GM18498 (cell line): ENCODE measurements around the gene PIK3CD.
"Not testable (repeated sequence)": the region's sequence is repeated elsewhere in the genome, so short reads cannot be mapped to it uniquely, and the experiment has no call there.

Experiments used
- ATAC-seq: cut with Tn5 transposase; IDR thresholded peaks from one replicate; pipeline ENCODE4 v1.9.1; 2021; ENCODE audit warnings: mild to moderate bottlenecking, moderate library complexity; ENCODE audit not compliant: unreplicated experiment

Gene PIK3CD

DNA sequence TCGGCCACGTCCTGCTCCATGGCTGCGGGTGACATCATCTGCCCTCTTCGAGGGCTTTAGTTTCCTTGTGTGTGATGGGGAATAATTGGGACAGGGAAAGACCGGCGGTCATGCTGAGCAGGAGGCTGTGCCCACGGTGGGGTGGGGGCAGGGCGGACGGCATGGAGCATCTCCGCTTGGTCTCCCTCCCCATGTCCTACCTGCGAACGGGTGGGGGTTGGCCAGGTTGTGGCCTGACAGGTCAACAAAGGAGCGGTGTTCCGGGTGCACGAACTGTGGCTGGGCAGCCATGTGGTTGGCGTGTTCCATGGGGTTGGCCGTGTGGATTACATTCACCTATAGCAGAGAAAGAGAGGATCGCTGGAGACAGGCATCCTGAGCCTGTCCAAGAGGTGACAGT, 80.0 kb downstream of the PIK3CD start:
- no peak for ATAC-seq

DNA sequence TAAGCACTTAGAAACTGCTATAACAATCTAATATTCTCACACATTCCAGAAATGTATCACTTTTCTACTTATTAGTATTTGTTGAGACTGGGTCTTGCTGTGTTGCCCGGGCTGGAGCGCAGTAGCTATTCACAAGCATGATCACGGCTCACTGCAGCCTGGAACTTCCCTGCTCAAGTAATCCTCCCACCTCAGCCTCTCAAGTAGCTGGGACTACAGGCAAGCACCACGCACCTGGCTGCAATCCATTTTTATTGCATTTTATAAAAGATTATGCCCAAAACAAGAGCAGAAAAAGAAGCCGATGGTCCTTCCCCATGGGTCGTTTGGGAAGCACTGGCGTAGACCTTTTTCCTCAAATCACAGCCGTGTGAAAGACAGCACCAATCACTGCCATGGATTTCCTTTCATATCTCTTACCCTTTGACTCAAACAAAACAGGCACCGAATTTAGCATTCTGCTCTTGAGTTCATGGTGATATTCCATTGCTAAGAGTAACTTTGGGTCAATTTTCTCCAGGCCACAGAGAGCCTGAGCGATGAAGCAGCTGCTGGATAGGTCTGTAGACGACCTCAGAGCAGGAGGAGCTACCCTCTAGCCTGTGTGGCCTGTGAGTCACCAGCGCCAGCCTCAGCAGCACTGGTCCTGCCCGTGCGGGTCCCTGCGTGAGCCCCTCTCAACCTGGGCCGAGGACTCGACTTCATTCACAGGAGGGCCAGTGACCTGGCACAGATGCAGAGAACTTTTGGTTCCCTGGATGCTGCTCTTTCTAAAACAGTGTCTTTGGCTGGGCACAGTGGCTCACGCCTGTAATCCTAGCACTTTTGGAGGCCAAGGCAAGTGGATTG, 80.8 kb downstream of the PIK3CD start:
- no peak for ATAC-seq

GRCh38 chr1:9733160-9733789, 81.7 kb downstream of the PIK3CD start:
- ATAC-seq, result no peak

DNA sequence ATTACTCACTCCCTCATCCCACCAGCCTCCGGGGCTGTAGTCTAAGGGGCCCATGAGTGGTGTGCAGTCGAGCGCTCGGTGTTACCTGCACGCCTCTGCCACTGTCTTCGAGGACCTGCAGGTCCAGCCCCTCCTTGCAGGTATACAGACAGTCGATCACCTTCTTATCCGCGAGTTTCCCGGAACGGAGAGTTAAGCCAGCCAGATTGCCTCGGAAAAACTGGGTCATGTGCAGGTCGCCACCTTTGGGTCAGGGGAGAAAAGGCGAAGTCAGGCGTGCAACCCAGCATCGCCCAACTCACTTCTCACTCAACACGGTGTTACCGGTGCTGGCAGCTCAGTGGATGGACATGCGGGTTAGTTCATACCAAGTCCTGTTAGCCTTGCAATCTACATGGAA, 84.3 kb downstream of the PIK3CD start:
- ATAC-seq, result no peak

GRCh38 chr1:9736241-9736640, 84.7 kb downstream of the PIK3CD start:
- ATAC-seq, result no peak

- no peak for ATAC-seq
Observed at GRCh38 chr1:9737057-9737456, 85.5 kb downstream of the PIK3CD start.

DNA sequence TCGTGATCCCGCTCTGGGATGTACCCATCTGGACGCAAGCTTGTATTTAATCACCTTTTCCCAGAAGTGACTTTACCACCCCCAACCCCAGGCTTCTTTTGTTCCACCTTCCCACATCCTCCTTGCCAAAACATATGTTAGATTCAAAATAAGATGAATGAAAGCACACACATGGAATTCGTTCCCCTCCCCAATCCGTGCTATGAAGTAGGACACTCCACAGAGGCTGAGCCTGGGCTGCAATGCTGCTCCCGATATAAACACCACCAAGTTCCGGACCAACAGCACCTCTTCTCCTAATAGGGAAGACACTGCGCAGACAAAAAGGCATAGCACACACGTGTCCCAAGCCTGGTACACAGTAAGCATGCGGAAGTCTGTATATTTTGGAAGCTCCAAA, 86.1 kb downstream of the PIK3CD start:
- ATAC-seq, result no peak

DNA sequence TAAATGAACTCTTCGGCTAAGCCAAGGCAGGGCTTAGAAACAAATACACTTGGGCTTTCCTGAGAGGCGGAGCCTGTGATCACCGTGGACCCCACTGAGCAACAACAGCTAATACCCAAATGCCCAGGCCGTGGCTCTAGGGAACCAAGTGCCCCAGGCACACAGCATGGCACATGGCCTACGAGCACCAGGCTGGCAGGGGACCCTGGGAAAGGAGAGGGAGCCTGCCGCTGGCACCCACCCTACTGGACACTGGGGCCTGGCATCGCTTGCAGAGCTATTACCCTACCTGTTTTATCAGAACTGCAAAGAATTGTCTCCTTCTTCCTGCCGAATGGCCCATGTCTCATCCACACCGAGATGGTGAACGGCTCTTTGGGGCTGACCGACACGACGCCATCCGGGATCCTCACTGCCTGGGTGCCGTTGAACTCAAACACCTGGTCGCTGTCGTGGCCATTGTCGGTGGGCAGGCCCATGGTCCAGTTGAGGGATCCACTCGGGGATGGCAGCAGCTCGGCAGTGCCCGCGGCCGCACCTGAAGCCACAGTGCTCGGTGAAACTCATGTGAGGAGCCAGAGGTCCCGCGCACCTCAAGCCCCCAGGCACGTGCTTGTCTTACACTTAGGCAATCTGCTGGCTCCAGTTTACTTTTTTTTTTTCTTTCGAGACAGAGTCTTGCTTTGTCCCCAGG, 92.7 kb downstream of the PIK3CD start:
- ATAC-seq, result no peak

- ATAC-seq, result no peak
Observed at GRCh38 chr1:9746211-9746610, 94.7 kb downstream of the PIK3CD start.

- no peak for ATAC-seq
Observed at GRCh38 chr1:9746651-9747050, 95.1 kb downstream of the PIK3CD start.

DNA sequence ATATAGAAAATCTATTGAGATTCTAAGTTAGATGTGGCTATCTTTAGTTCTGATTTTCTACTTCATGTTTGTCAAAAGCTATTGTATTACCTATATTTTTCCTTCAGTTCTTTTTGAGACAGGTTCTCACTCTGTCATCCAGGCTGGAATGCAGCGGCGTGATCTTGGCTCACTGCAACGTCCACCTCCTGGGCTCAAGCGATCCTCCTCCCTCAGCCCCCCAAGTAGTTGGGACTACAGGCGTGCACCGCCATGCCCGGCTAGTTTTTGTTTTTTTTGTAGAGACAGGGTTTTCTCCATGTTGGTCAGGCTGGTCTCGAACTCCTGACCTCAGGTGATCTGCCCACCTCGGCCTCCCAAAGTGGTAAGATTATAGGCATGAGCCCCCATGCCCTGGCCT, 96.9 kb downstream of the PIK3CD start:
- ATAC-seq, result not testable (repeated sequence)

DNA sequence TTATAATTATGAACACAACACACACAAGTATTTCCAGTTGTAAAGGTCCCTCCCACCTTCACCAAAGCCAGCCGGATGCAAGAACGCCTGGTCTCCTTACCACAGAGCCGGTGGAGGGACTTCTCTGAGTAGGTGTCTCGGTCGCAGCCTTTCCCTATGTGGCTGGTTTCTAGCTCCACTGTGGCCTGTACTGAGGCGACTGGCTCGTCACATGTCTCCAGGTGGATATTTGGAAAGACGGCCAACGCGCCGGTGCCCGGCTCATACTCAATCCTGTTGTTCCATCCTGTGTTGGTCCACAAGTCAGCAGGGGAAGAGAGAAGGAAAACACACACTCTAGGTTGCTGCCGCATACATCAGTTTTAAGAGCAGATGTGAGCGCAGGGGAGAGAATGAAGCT, 97.8 kb downstream of the PIK3CD start:
- ATAC-seq, result no peak

- ATAC-seq, result no peak
Observed at GRCh38 chr1:9751971-9752370, 100.4 kb downstream of the PIK3CD start.

- no peak for ATAC-seq
Observed at GRCh38 chr1:9753121-9753531, 101.6 kb downstream of the PIK3CD start.

DNA sequence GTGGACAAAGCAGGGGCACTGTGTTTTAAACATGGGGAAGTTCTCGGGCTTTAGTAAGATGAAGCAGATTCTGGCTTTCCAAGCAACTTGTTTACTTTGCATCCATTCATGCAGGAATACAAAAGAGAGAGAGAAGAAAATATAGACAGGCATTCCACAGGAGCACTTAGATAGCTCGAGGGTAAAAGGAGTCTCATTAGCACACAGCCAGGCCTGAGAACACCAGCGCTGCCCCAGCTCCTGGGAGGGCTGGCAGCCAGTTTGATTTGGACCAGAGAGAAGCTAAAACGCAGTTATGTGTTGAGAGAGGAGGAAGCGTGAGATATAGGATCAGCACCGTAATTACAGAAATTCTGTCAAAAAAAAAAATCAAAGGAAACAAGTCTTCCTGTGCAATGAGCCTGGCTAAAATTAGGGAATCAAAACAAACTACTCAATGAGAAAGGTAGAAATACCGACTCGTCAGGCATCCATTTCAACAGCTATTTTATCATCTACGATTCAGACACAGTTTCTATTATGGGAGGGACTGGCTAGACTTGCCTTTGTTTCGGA, 104.0 kb downstream of the PIK3CD start:
- no peak for ATAC-seq

DNA sequence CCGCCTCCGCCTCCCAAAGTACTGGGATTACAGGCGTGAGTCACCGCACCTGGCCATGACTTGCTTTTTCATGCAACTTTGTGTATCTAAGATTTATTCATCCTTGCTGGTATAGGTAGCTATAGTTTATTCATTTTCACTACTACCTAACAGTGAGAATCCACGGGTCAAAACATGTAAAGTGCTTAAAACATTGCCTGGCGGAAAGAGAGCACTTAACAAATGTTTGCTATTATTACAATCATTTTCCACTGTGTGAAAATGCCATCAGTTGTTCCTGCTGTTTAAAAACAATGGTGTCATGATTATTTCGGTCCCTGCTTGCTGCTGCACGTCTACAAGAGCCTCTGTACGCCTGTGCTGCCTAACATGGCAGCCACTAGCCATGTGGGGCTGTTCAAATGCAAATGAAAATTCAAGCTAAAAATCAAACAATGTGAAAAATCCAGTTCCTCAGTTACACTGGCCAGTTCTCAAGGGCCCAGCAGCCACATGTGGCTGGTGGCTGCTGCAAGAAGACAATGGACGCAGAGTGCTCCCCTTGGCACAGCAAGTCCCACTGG, 107.1 kb downstream of the PIK3CD start:
- ATAC-seq, result no peak

DNA sequence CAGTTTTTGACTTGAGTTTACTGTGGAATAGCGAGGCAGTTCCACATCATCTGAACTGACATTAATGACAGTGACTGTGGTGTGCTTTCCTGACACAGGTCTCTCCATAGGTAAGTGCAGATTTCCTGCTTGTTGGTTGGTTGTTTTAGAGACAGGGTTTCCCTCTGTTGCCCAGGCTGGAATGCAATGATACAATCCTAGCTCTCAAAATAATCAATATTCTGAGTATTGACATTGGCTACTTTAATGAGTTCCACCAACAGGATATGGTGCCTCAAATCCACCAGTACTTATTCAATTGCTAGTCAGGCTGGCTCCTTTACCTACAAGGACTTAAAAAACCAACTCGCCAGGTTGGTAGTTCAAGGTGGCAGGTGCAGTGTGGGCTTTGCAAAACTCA, 108.4 kb downstream of the PIK3CD start:
- no peak for ATAC-seq

DNA sequence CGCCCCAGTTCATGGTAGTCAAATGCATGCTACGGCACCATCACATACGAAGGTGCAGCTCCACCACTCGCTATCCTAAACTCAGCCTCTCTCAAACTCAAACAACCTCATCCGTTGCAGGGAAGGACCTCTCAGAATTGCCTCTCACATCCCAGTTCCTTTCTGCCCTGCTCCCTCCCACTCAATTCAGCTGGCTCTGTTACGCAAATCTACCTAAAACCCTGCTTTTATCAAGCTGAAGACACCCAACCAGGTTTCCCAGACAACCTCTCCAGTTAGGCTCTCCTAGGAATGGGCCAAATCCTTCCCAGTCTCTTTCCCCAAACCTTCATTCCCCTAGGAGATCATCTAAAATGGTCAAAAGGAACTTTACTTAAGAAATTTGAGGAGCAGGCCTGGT, 109.3 kb downstream of the PIK3CD start:
- ATAC-seq, result no peak

GRCh38 chr1:9761855-9762254, 110.3 kb downstream of the PIK3CD start:
- no peak for ATAC-seq

DNA sequence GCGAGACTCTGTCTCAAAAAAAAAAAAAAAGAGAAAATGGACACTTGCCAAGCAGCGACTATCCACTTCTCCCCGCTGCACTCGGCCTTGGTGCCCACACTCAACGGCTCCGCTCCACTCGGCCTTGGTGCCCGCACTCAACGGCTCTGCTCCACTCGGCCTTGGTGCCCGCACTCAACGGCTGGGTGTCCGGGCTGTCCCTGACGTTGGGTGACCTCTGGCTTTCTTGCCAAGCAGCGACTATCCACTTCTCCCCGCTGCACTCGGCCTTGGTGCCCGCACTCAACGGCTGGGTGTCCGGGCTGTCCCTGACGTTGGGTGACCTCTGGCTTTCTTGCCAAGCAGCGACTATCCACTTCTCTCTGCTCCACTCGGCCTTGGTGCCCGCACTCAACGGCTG, 110.9 kb downstream of the PIK3CD start:
- ATAC-seq, result not testable (repeated sequence)

DNA sequence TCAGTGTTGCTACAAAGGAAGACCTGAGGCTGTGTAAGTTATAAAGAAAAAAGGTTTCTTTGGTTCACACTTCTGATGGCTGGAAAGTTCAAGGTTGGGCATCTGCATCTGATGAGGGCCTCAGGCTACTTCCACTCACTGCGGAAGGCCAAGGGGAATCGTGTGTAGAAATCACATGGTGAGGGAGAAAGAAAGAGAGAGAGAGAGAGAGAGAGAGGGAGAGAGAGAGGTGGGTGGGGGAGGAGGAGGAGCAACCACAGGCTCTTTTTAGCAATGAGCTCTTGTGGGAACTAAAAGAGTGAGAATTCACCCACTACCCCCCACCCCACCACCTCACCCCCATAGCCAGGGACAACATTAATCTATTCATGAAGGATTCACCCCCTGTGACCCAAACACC, 112.4 kb downstream of the PIK3CD start:
- ATAC-seq, result no peak
